ENCODE results near the gene HRH3.
A peak's percentile ranks its signal among the peaks of the same experiment; 100 is the strongest.

Gene HRH3

DNA sequence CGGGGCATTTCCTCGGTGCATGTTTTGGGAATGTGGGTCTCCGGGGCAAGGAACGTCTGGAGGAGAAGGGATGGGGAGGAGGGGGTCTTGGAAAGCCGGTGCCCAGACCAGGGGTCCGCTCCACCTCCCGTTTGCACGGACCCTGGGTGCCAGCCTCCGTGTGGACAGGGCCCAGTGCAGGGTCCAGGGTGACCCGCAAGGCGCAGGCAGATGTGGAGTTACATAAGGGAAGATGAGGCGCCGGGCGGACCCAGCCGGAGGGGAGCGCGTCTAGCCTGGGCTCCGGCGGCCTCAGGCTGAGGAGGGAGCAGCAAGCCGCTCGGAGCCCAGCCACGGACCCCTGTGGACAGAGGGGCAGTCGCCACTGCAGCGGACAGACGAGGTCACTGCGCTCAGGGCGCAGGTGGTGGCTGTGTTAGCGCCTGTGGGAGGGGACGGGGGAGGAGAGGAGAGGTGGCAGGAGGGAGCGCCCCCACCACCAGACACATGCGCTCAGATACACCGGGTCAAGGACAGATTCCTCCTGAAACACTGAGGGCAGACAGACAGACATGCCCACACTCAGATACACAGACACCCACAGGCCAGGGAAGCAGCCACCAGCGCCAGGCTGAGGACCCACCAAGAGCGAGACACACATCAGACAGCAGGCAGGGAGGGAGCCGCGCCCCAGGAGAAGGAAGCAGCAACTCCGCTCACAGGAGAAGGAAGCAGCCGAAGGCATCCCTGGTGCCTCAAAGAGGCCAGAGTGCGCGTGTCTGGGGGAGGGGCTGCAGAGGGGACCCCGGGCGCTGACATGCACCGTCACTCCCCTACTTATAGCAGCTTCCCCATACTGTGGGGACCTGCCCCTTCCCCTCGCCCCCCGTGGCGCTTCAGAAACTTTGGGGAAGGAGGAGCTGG, 839 bp upstream of the HRH3 start:
- H3K4me3 Mint-ChIP-seq: peak overlapping the region; percentile 41
- H3K36me3 Mint-ChIP-seq: no peaks in the 10 kb centered on the region
- ATAC-seq (ENCODE audit: low read depth) (no peak), DNase-seq (ENCODE audit: low spot score in 2 of 2) (no peak)
- H3K27ac Mint-ChIP-seq: no peak overlapping the region
- peaks cover 24% of the 10 kb centered on the region for H3K27me3 Mint-ChIP-seq
- H3K9me3 Mint-ChIP-seq: no peaks in the 10 kb centered on the region
- H3K4me1 Mint-ChIP-seq: peaks cover 2% of the 10 kb centered on the region

DNA sequence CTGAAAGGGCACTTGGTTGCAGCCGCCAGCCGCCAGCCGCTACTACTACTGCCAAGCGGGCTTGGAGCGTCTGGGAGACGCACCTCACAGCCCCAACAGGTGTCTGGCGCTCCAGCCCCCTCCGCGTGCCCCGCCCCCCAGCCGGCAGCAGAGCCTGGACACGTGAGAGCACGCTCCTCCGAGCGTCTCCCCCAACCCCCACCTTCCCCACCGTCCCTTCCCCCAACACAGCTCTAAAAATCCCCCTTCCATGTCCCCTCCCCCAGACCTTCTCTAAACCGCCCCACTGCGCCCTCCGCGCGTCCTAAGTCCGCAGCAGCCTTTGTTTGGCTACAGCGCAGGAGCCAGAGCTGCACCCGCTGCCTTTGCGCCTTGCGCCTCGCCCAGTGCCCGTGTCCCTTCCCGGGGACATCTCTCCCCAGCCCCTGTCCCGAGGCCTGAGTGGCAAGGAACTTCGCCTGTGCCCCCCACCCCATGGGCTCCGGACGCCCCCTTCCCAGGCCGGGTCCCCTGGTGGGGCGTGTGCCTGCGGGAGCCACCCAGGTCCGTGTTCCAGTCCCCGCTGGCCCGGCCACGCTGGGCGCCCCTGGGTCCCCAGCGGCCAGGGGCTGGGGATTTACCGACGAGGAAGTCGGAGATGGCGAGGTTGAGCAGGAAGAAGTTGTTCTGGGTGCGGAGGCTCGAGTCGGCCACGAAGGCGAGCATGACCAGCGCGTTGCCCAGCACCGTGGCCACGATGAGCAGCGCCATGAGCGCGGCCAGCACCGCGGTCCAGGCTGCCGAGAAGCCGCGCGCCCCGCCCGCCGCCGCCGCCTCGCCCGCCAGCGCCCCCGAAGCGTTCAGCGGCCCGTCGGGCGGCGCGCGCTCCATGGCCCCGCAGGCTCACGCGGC, 732 bp downstream of the HRH3 start:
- Mint-ChIP-seq H3K9me3 (no peaks in the 10 kb centered on the region), H3K4me1 (peaks cover 2% of the 10 kb centered on the region), H3K36me3 (no peaks in the 10 kb centered on the region), H3K27ac (no peak overlapping the region), H3K4me3 (peak overlapping the region; percentile 62), H3K27me3 (peaks cover 23% of the 10 kb centered on the region)
- ATAC-seq (ENCODE audit: low read depth) (peak; percentile 30), DNase-seq (ENCODE audit: low spot score in 2 of 2) (no peak)

DNA sequence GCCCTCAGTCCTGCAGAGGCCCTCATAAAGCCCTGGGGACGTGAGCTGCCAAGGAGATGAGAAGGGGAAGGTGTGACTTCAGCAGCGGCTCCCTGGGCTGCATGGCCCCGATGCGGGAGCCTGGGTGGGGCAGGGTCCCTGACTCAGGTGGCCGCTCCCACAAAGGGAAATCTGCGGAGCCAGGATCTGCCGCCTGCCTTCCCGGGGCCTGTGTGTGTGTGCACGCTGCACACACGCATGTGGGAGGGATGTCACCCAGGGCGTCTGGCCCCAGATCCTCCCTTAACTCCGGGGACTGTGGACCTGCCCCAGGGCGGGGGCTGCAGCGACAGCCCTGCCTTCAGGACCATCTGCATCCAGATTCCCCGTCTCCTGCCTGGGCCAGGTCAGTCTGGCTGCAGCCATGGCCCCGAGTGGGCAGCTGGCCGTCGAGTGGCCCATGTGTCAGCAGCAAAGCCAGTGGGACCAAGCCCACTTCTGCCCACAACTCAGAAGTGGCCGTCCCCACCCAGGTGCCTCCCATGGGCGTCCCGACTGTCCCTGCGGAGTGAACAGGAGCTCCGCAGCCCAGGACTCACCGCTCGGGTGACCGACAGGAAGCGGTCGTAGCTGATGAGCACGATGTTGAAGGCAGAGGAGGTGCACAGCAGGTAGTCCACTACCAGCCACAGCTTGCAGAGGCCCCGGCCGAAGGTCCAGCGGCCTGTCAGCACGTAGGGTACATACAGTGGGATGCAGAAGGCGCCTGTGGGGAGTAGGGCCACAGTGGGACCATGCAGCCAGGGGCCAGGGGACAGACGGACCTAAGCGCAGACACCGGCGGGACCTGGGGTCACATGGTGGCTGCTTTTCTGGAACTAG, 1.9 kb downstream of the HRH3 start:
- DNase-seq (ENCODE audit: low spot score in 2 of 2): no peak
- no peaks in the 10 kb centered on the region for H3K9me3 Mint-ChIP-seq
- H3K36me3 Mint-ChIP-seq: no peaks in the 10 kb centered on the region
- peaks cover 27% of the 10 kb centered on the region for H3K27me3 Mint-ChIP-seq
- H3K4me1 Mint-ChIP-seq: peaks cover 2% of the 10 kb centered on the region
- no peak for ATAC-seq (ENCODE audit: low read depth)
- no peak overlapping the region for H3K27ac Mint-ChIP-seq
- H3K4me3 Mint-ChIP-seq: no peak overlapping the region

- H3K27me3 Mint-ChIP-seq: peaks cover 27% of the 10 kb centered on the region
Measured at GRCh38 chr20:62216636-62217566, 3.2 kb downstream of the HRH3 start.

GRCh38 chr20:62215991-62216635, 4.0 kb downstream of the HRH3 start:
- no peaks in the 10 kb centered on the region for H3K9me3 Mint-ChIP-seq
- ATAC-seq (ENCODE audit: low read depth) (no peak), DNase-seq (ENCODE audit: low spot score in 2 of 2) (no peak)
- no peak overlapping the region for H3K27ac Mint-ChIP-seq
- H3K4me3 Mint-ChIP-seq: no peak overlapping the region
- H3K27me3 Mint-ChIP-seq: peaks cover 26% of the 10 kb centered on the region
- H3K4me1 Mint-ChIP-seq: peaks cover 1% of the 10 kb centered on the region
- no peaks in the 10 kb centered on the region for H3K36me3 Mint-ChIP-seq

More at GRCh38 chr20:62216636-62217566, 3.2 kb downstream of the HRH3 start:
- no peak for ATAC-seq (ENCODE audit: low read depth)
- no peak for DNase-seq (ENCODE audit: low spot score in 2 of 2)
- H3K4me1 Mint-ChIP-seq: peaks cover 2% of the 10 kb centered on the region
- no peaks in the 10 kb centered on the region for H3K36me3 Mint-ChIP-seq
- H3K9me3 Mint-ChIP-seq: no peaks in the 10 kb centered on the region
- H3K4me3 Mint-ChIP-seq: no peak overlapping the region
- no peak overlapping the region for H3K27ac Mint-ChIP-seq

DNA sequence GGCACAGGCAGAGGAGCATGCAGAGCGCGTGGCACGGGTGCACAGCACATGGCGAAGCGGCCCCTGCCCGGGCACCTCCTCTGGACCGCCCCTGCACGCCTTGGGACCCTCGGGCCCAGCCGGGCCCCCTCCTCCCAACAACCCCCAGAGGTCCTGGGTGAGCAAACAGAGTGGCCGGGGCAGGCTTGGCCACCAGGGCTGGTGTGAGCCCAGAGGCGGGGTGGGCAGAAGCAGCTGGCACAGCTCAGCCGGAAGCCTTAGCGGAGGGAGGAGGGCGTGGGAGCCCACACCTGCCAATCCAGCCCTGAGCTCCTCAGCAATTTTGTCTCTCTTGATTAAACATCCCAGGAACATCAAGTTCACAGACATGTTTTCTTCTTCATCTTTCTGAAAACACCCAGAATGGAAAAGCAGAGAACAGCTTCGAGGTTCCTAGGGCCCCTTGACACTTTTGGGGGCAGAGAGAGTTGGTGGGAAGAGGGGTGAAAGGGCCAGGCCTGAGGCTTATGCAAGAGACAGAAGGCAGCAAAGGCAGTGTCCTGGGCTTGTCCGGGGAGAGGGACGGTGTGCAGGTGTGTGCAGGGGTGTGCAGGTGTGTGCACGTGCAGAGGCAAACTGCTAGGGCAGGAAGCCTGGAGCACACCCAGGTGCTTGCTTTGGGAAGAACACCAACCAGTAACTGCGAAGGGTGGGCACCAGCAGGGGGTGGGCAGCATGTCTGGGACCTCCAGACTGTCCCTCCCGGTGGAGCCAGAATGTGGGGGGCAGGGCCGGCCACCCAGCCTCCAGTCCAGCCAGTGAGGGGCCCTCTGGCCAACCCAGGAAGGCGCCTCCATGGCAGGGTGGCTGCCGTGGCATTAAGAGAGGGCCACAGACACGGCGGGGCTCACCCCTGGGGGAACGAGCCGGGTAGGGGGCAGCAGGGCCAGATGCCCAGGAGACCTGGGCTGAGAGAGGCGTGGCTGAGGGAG, 4.8 kb downstream of the HRH3 start:
- no peak overlapping the region for H3K27ac Mint-ChIP-seq
- no peaks in the 10 kb centered on the region for H3K9me3 Mint-ChIP-seq
- DNase-seq (ENCODE audit: low spot score in 2 of 2): no peak
- no peaks in the 10 kb centered on the region for H3K36me3 Mint-ChIP-seq
- no peak overlapping the region for H3K4me3 Mint-ChIP-seq
- no peaks in the 10 kb centered on the region for H3K4me1 Mint-ChIP-seq
- peaks cover 22% of the 10 kb centered on the region for H3K27me3 Mint-ChIP-seq
- ATAC-seq (ENCODE audit: low read depth): no peak

DNA sequence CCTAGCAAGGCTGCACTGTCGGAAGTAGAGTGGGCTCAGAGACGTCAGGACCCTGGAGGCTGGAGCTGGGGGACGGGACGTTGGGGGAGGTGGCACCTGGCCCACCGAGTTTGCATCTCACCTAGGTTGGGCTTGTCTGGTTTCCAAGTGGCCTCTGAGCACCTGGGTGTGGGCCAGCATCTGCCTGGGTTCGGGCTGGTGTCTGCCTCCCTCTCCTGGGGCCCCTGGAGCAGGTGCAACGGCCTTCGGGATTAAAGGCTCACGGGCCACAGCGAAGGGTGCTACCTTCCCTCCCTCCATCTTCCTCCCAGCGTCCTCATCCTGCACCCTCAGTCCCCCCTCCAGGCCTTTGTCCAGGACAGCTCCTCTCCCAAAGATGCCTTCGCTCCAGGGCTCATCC, 6.0 kb downstream of the HRH3 start:
- Mint-ChIP-seq H3K9me3 (no peaks in the 10 kb centered on the region), H3K27ac (no peak overlapping the region), H3K36me3 (no peaks in the 10 kb centered on the region), H3K27me3 (peaks cover 20% of the 10 kb centered on the region), H3K4me1 (no peaks in the 10 kb centered on the region), H3K4me3 (no peak overlapping the region)
- no peak for DNase-seq (ENCODE audit: low spot score in 2 of 2)
- ATAC-seq (ENCODE audit: low read depth): no peak

GRCh38 chr20:62212299-62212698, 7.8 kb downstream of the HRH3 start:
- ATAC-seq (ENCODE audit: low read depth) (no peak), DNase-seq (ENCODE audit: low spot score in 2 of 2) (no peak)
- no peaks in the 10 kb centered on the region for H3K36me3 Mint-ChIP-seq
- H3K9me3 Mint-ChIP-seq: no peaks in the 10 kb centered on the region
- no peak overlapping the region for H3K4me3 Mint-ChIP-seq
- H3K27me3 Mint-ChIP-seq: peaks cover 18% of the 10 kb centered on the region
- H3K4me1 Mint-ChIP-seq: no peaks in the 10 kb centered on the region
- no peak overlapping the region for H3K27ac Mint-ChIP-seq

GRCh38 chr20:62211769-62212288, 8.2 kb downstream of the HRH3 start:
- Mint-ChIP-seq H3K4me1 (no peaks in the 10 kb centered on the region), H3K9me3 (no peaks in the 10 kb centered on the region), H3K27ac (no peak overlapping the region), H3K27me3 (peaks cover 15% of the 10 kb centered on the region), H3K4me3 (no peak overlapping the region), H3K36me3 (no peaks in the 10 kb centered on the region)
- ATAC-seq (ENCODE audit: low read depth) (no peak), DNase-seq (ENCODE audit: low spot score in 2 of 2) (no peak)

DNA sequence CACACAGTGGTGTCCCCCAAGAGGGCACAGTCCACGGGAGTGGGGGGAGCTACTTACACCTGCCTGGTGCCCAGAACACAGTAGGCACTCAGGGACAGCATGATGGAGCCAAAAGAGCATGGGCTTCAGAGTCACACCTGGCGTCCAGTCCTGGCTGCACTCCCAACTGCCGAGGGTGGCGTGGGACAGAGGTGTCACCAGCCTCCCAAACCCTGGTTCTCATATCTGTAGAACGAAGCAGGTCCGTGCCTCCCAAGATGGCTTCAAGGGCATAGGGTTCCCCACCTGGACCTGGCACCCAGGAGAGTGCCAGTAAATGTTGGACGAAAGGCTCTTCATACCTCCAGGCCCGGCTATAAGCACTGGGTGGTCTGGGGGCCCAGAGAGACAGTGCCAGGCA, 8.9 kb downstream of the HRH3 start:
- Mint-ChIP-seq H3K27ac (no peak overlapping the region), H3K36me3 (no peaks in the 10 kb centered on the region), H3K9me3 (no peaks in the 10 kb centered on the region), H3K27me3 (peaks cover 15% of the 10 kb centered on the region), H3K4me3 (no peak overlapping the region), H3K4me1 (no peaks in the 10 kb centered on the region)
- no peak for ATAC-seq (ENCODE audit: low read depth)
- no peak for DNase-seq (ENCODE audit: low spot score in 2 of 2)

DNA sequence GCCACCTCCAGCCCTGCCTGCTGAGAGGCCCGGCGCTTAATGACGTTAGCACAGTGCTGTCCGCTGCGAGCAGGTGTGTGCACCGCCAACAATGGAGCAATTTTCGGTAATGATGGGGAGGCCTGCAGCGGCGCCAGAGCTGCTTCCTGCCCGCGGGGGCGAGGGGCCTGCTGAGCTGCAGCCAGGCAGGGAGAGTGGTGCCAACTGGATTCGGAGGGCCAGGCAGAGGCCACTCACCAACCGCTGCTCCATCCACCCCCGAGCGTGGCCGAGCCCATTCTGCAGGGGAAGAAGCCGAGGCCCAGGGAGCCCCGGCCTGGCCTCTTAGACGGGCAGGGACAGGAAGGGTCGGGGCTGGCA, 9.6 kb downstream of the HRH3 start:
- Mint-ChIP-seq H3K4me1 (no peaks in the 10 kb centered on the region), H3K27me3 (peaks cover 14% of the 10 kb centered on the region), H3K9me3 (no peaks in the 10 kb centered on the region), H3K27ac (no peak overlapping the region), H3K36me3 (no peaks in the 10 kb centered on the region), H3K4me3 (no peak overlapping the region)
- DNase-seq (ENCODE audit: low spot score in 2 of 2): no peak
- no peak for ATAC-seq (ENCODE audit: low read depth)
